GM13977 (cell line): ENCODE results near the gene MAST1.

Source experiments
- DNase-seq: peaks from one replicate; pipeline ENCODE4 v3.0.0; 2012; ENCODE audit warnings: low spot score
- in situ Hi-C: fragments of 300-500 bp; cut with MboI; formaldehyde crosslinking; loops from one replicate; pipeline ENCODE4 v1.12.0; 2022; ENCODE audit warnings: low sequenced_read_pairs, low pct_unique_long_range_greater_than_20kb, mixed read lengths, inconsistent platforms; ENCODE audit not compliant: unreplicated experiment
- TF ChIP-seq, protein P1 (sequence below): IDR thresholded peaks from 2 replicates; pipeline ENCODE4 v1.5.1; 2012; ENCODE audit warnings: mild to moderate bottlenecking, control low read depth; ENCODE audit not compliant: insufficient read depth; ENCODE audit errors: extremely low read depth, missing control alignments

MAST1 gene

GRCh38 chr19:12921047-12921446 is 82.7 kb downstream of the MAST1 start:
- DNase-seq, result no peak
- TF ChIP-seq, protein P1, sequence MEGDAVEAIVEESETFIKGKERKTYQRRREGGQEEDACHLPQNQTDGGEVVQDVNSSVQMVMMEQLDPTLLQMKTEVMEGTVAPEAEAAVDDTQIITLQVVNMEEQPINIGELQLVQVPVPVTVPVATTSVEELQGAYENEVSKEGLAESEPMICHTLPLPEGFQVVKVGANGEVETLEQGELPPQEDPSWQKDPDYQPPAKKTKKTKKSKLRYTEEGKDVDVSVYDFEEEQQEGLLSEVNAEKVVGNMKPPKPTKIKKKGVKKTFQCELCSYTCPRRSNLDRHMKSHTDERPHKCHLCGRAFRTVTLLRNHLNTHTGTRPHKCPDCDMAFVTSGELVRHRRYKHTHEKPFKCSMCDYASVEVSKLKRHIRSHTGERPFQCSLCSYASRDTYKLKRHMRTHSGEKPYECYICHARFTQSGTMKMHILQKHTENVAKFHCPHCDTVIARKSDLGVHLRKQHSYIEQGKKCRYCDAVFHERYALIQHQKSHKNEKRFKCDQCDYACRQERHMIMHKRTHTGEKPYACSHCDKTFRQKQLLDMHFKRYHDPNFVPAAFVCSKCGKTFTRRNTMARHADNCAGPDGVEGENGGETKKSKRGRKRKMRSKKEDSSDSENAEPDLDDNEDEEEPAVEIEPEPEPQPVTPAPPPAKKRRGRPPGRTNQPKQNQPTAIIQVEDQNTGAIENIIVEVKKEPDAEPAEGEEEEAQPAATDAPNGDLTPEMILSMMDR, result no peak
- in situ Hi-C loops, result no loop called here

DNA sequence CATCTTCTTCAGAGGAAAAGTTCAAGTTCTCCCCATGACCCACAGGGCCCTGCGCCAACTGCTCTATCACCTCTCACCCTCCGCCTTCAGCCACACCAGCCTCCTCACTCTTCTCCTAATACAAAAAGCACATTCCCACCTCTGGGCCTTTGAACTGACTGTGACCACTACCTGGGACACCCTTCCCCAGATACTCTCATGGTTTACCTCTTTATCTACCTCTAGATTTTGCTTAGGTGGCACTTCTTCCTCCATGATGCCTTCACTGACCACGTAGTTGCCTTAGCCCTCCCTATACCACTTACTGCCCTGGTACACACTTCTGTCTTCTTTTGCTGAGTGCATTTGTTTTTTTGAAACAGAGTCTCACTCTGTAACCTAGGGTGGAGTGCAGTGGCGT is 84.6 kb downstream of the MAST1 start:
- no peak for DNase-seq
- TF ChIP-seq, protein P1, result no peak
- in situ Hi-C loops, result no loop called here
